Mesodermal cell (in vitro differentiated cells): ENCODE results near the gene CES5A.
"Not testable (repeated sequence)": the region's sequence is repeated elsewhere in the genome, so short reads cannot be mapped to it uniquely, and the experiment has no call there.

Source experiments
- H3K27ac ChIP-seq: 2 replicates; pipeline ENCODE4 v1.7.0; 2013; ENCODE audit warnings: mild to moderate bottlenecking, low read depth, low read length, moderate library complexity; ENCODE audit not compliant: severe bottlenecking
- H3K36me3 ChIP-seq: 2 replicates; pipeline ENCODE4 v1.7.1; 2013; ENCODE audit warnings: mild to moderate bottlenecking, low read length, moderate library complexity; ENCODE audit not compliant: control insufficient read depth, insufficient read depth
- H3K4me1 ChIP-seq: one replicate; pipeline ENCODE4 v1.7.1; 2013; ENCODE audit warnings: mild to moderate bottlenecking, low read length; ENCODE audit not compliant: insufficient read depth, control insufficient read depth, poor library complexity, severe bottlenecking
- H3K4me3 ChIP-seq: 2 replicates; pipeline ENCODE4 v1.7.0; 2013; ENCODE audit warnings: low read length, control low read depth, mild to moderate bottlenecking; ENCODE audit not compliant: insufficient read depth, poor library complexity, severe bottlenecking; ENCODE audit errors: extremely low read depth
- H3K9me3 ChIP-seq: 2 replicates; pipeline ENCODE4 v1.7.1; 2013; ENCODE audit warnings: mild to moderate bottlenecking, low read length, moderate library complexity; ENCODE audit not compliant: control insufficient read depth
- WGBS, 2 experiments: methylation state at CpG; one replicate each; pipeline ENCODE4 v1.1.5; 2013; ENCODE audit warnings: missing lambda C conversion rate in 2 of 2; ENCODE audit not compliant: insufficient coverage in 2 of 2; 5-methylcytosine and 5-hydroxymethylcytosine counted together

CES5A gene

GRCh38 chr16:55846598-55847346, 28.4 kb downstream of the CES5A start:
- H3K9me3 ChIP-seq, result no peaks in the 10 kb centered on the region
- 69 to 73% methylated on average over 11 of the region's 11 CpGs for WGBS, 2 experiments
- no peaks in the 10 kb centered on the region for H3K4me1 ChIP-seq
- H3K36me3 ChIP-seq, result no peaks in the 10 kb centered on the region
- H3K27ac ChIP-seq, result no peak overlapping the region
- no peak overlapping the region for H3K4me3 ChIP-seq

GRCh38 chr16:55843105-55843395, 32.1 kb downstream of the CES5A start:
- no peaks in the 10 kb centered on the region for H3K36me3 ChIP-seq
- no peaks in the 10 kb centered on the region for H3K4me1 ChIP-seq
- no peak overlapping the region for H3K27ac ChIP-seq
- WGBS, 2 experiments, result 83 to 100% methylated on average over 1 of the region's 2 CpGs
- no peaks in the 10 kb centered on the region for H3K9me3 ChIP-seq
- no peak overlapping the region for H3K4me3 ChIP-seq

DNA sequence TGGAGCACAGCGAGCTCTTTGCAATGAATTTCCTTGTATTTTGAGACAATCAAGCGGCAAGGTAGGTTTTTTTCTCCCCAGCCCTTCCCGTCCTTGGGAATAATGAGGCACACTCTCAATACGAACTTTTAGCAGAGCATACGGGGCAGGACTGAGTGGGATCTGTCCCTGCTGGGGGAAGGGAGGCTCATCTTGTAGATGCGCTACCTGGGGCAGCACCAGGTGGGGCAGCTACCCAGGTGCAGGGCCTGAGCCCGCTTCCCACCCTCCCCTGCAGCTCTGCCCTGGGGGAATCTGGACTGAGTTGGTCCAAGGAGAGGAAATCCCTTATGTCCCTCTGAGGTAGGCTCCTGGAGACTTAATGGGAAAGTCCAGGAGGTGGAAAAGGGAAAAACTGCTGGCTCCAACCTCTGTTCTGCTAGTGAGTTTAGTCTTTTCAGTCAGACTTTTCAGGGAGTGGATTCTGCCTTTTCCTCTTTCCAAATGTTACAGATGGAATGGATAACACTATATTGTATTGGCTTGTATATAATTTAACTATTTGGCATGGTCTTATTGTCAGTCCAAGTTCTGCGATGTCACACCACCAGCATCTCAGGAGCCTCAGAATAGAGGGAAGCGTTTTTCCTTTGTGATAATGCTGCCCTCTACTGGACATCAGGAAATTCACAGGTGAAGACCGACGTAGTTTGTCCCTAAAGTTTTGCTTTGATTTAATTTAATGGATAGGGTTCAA, 32.6 kb downstream of the CES5A start:
- 40 to 42% methylated on average over 6 to 10 of the region's 11 CpGs for WGBS, 2 experiments
- H3K27ac ChIP-seq, result no peak overlapping the region
- no peaks in the 10 kb centered on the region for H3K9me3 ChIP-seq
- no peaks in the 10 kb centered on the region for H3K4me1 ChIP-seq
- H3K4me3 ChIP-seq, result no peak overlapping the region
- no peaks in the 10 kb centered on the region for H3K36me3 ChIP-seq

- H3K4me3 ChIP-seq, result no peak overlapping the region
- 85 to 94% methylated on average over 2 of the region's 2 CpGs for WGBS, 2 experiments
- no peaks in the 10 kb centered on the region for H3K4me1 ChIP-seq
- H3K9me3 ChIP-seq, result no peaks in the 10 kb centered on the region
- H3K27ac ChIP-seq, result no peak overlapping the region
- no peaks in the 10 kb centered on the region for H3K36me3 ChIP-seq
Observed at GRCh38 chr16:55839115-55839514, 36.1 kb downstream of the CES5A start.

DNA sequence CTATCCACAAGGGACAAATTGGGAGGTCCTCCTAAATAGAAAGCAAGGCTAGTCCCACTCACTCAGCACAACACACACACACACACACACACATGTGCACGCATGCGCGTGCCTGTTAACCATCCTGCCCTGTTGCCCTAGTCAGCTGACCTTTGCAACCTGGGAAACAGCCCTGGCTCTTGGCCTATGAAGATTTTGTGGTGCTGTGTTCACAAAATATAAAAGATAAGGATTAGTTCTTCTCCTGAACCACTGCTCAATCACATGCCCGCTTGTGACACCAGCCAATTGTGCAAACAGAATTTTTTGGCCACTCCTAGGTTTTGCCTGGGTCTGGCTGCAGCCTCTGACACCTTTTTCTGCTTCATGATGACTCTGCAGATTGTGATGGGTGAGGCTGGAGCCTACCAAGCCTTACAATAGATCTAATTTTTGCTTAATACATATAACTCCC, 39.0 kb downstream of the CES5A start:
- no peaks in the 10 kb centered on the region for H3K4me1 ChIP-seq
- no peak overlapping the region for H3K27ac ChIP-seq
- H3K36me3 ChIP-seq, result no peaks in the 10 kb centered on the region
- H3K4me3 ChIP-seq, result no peak overlapping the region
- 100% methylated on average over 1 of the region's 4 CpGs; no CpG with 5 or more reads in 1 of the 2 experiments for WGBS, 2 experiments
- H3K9me3 ChIP-seq, result no peaks in the 10 kb centered on the region

DNA sequence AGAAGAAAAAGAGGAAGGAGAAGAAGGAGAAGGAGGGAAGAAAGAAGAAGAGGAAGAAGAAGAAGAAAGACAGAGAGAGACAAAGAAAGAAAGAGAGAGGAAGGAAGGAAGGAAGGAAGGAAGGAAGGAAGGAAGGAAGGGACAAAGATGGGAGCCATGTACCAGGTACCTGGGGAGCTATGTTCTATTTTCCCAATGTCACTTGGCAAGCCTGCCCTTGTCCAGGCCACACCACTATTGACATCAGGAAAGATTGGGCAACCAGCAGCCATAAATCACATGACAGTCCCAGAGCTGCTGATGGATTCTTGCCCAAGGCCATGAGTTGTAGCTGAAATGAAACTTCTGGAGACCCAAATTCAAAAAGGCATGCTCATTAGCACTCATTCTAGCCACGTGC, 39.6 kb downstream of the CES5A start:
- 100% methylated on average over 1 of the region's 1 CpG; no CpG with 5 or more reads in 1 of the 2 experiments for WGBS, 2 experiments
- Histone ChIP-seq H3K36me3 (no peaks in the 10 kb centered on the region), H3K4me3 (no peak overlapping the region), H3K4me1 (no peaks in the 10 kb centered on the region), H3K9me3 (no peaks in the 10 kb centered on the region), H3K27ac (no peak overlapping the region)

GRCh38 chr16:55835173-55835572, 40.0 kb downstream of the CES5A start:
- not testable (repeated sequence) for H3K4me1 ChIP-seq, H3K36me3 ChIP-seq, H3K27ac ChIP-seq, H3K4me3 ChIP-seq, H3K9me3 ChIP-seq
- WGBS, 2 experiments, result 83 to 88% methylated on average over 1 to 2 of the region's 3 CpGs

- Histone ChIP-seq H3K9me3 (no peaks in the 10 kb centered on the region), H3K4me3 (no peak overlapping the region), H3K36me3 (no peaks in the 10 kb centered on the region), H3K4me1 (no peaks in the 10 kb centered on the region), H3K27ac (no peak overlapping the region)
- 77 to 100% methylated on average over 5 of the region's 7 CpGs for WGBS, 2 experiments
Observed at GRCh38 chr16:55834049-55834448, 41.1 kb downstream of the CES5A start.

GRCh38 chr16:55832773-55833691, 42.1 kb downstream of the CES5A start, which contains the start of gene CES1:
CES1 (minus strand) TSS chr16:55833096; CDS start chr16:55833055, 41 bp downstream.
- Histone ChIP-seq H3K4me1 (no peaks in the 10 kb centered on the region), H3K27ac (no peak within 1 kb of the TSS), H3K9me3 (no peaks in the 10 kb centered on the region), H3K4me3 (no peak within 1 kb of the TSS), H3K36me3 (no peaks in the 10 kb centered on the region)
- WGBS, 2 experiments, result 90 to 93% methylated on average over 29 to 30 of the region's 30 CpGs

DNA sequence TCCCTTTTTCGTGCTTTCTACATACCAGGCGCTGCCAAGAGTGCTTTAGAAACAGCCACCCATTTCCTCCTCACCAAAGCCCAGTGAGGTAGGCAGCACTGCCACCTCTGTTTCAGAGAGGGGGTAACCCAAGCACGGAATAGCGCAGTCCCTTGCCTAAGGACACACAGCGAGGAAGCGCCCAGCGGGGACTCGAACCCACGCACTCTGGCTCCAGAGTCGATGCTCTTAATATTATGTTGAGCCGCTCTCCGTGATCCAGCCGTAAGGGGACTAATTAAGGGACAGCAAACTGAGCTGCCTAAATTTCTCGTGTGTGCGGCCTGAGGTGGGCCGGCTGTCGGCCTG, 42.8 kb downstream of the CES5A start:
- Histone ChIP-seq H3K36me3 (no peaks in the 10 kb centered on the region), H3K4me3 (no peak overlapping the region), H3K9me3 (no peaks in the 10 kb centered on the region), H3K27ac (no peak overlapping the region), H3K4me1 (no peaks in the 10 kb centered on the region)
- WGBS, 2 experiments, result 91 to 95% methylated on average over 17 of the region's 17 CpGs
